Measurements from ENCODE around the gene SHISA6.

The SHISA6 gene

DNA sequence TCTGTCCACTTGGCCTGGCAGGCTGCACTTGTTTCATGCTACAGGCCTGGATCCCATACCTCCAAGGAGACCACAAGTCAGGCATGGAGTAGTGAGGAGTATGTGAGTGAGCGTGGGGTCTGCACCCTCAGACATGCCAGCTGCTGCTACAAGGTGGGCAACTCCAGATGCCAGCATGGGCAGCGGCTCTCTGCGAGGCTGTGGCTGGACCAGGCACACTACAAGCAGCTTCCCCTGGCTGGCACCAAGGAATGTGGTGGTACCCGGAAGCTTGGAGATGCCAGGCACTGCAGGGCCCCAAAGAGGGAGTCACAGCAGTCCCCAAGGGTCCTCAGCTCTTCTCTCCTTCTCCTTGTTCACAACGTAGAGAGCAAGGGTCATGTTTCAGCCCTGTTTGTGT is 341.2 kb downstream of the SHISA6 start:
- no peak for DNase-seq (ENCODE audit: low read depth in 2 of 2)

DNA sequence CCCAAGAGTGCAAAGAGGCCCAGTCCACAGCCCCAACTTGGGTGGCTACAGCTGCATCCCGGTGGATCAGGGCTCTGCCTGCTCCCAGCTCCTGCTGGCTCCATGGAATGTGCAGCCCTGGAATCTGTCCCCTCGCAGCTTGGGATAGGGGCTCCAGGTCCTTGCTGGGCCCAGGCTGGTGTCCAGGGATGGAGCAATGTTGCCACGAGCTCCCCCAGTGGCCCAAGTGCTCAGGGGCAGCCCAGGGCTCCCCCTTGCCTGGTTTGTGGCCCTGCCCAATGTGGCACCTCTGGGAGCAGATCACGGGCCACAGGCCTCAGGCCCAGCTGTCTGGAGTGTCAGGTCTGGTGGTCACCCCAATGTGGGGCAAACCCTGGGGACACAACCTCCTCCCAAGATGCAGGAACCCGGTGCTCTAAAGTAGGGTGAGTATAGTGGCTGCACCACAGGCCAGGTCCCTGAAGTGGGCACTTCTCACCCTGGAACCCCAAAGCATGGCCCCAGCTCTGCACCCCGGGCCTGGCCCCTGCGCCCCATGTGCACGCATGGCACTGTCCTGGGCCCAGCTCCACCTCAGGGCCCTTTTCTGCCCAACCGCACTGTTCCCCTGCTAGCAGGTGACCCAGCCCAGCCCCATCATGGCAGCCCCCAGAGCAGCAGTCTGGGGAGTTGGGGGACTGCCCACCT is 342.4 kb downstream of the SHISA6 start:
- DNase-seq (ENCODE audit: low read depth in 2 of 2): no peak

DNA sequence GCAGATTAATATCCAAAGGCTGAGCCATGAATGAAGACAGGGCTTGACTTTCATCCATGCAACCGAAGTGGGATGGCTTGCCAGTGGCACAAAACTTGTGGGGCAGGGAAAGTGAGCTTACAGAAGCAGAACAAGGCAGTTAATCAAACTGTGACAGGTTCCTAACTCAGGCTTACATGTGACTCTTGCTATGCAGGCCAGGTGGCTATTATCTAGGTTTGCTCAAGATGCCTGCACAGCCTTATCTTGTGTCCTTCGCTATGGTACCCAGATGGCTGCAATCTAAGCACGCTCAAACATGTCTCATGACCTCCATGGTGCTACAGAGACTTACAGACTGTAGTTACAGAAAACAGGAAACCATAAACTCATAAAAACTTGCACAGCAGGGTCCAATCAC is 348.7 kb downstream of the SHISA6 start:
- DNase-seq (ENCODE audit: low read depth in 2 of 2): no peak

DNA sequence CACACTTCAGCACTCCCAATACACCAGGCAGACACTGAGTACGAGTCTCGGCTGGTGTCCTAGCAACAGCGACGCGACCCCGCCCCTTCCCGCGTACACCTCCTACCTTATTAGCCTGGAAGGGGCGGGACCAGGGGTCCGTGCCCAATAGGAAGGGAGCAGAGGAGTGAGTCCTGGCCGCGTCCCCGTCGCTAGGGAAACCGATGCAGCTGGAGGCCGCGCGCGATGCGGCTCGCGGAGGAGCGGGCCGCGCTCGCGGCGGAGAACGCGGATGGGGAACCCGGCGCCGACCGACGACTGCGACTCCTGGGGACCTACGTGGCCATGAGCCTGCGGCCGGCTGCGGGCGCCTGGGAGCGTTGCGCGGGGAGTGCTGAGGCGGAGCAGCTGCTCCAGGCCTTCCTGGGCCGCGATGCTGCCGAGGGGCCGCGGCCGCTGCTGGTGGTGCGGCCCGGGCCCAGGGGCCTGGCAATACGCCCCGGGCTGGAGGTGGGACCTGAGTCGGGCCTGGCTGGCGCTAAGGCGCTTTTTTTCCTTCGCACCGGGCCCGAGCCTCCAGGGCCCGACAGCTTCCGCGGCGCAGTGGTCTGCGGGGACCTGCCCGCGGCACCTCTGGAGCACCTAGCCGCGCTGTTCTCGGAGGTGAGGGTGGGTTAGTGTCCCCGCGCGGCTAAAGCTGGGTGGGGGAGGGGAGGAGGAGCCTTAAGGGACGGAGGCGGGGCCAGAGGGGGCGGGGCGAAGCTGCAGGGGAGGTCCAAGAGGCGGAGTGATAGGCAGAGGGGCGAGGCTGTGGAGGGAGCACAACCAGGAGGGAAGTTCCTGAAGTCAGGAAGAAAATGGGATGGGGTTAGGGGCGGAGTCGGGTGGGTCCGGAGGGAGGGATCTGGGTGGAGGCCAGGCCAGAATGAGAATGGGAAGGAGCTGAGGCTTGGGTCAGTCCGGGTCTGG is 357.5 kb downstream of the SHISA6 start, which contains the start of gene DNAH9:
Gene DNAH9, plus strand, starts transcription at position 197 of the 948 bp plus-strand sequence. Its CDS starts 29 bp downstream, at position 226.
- DNase-seq (ENCODE audit: low read depth in 2 of 2): no peak

DNA sequence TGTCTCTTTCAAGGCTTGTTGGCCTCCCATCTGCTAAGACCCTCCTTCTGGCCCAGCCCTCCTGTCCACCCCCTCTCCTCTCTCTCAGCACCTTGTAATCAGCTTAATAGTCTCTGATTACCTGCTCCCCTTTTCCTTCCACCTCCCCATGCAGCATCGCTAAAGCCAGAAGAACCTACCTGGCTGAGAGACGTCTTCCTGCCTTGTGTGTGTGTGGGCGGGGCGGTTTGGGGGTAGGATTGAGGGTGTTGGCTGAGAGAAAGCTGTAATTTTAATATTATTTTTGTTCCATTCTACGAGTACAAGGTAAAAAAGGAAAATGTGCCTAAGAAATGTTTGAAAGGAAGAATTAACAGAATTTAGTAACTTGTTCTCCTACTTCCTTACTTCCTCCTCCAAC is 360.6 kb downstream of the SHISA6 start:
- no peak for DNase-seq (ENCODE audit: low read depth in 2 of 2)

DNA sequence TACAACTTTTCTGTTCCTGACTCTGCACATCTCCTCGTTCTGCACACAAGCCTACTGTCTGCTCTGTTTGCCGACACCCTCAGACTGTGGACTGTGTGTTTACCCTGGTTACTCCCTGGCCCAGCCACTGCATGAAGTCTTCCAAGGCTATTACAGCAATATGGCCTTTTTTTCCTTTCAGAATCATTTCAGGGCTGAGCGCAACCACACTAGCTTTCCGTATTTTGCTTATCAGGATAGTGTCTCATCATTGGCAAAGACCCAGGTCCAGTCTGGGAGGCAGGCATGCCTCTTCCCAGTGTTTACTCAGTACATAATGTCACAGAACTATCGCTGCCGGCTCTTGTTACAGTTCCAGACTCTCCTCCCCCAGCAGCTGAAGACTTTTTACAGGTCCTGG is 367.4 kb downstream of the SHISA6 start:
- no peak for DNase-seq (ENCODE audit: low read depth in 2 of 2)

DNA sequence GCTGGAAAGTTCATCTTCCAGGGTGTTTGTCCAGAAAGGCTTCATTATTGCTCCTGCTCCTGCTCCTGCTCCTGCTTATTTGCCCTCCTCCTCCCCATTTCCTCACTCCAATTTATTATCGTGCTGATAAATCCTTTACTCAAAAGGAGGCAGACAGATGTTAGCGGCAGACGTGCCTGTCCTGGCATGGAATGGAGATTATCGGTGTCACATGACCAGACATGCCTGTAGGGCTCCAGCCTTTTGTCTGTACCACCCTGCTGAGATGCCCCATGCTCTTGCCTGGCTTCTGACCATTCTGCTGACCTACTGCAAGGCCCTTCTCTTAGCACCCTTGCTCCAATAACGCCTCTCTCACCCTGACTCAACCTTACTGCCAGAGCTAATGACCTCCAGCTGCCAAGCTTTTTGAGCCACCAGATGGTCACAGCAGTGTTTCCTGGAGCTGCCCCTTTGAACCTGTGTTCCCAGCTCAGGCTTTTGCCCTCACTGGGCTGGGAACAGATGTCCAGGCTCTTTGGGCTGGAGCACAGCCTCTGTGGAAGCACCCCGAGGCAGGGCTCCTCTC is 370.1 kb downstream of the SHISA6 start:
- DNase-seq (ENCODE audit: low read depth in 2 of 2): no peak

DNA sequence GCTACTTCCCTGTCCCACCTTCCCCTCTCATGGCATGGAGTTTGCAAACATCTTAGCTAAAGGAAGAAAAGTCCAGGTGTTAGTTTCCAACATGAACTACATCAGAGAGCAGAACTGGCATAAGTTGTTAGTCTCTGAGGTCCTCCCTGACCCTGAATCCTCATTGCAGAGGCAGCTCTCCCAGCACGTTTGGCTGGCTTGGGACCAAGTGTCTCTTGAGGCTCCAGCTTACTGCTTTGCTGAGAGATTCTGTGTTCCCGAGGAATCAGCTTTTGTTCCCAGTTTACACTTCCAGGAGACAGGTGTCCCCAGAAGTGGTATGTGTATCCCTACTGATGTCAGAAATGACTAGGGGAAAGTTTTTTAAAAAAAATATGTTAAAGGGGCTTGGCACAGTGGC is 371.9 kb downstream of the SHISA6 start:
- DNase-seq (ENCODE audit: low read depth in 2 of 2): no peak
